ENCODE data around the gene MS4A10. TPM values are rescaled to one million over a fixed set of nuclear protein-coding genes. Genes with fewer than 3 reads are reported as not detected.
"Not testable (repeated sequence)": the region's sequence is repeated elsewhere in the genome, so short reads cannot be mapped to it uniquely, and the experiment has no call there.

Gene MS4A10
- total and polyA plus RNA-seq, 2 experiments from 2014 or later: 0.21 to 0.47 TPM

DNA sequence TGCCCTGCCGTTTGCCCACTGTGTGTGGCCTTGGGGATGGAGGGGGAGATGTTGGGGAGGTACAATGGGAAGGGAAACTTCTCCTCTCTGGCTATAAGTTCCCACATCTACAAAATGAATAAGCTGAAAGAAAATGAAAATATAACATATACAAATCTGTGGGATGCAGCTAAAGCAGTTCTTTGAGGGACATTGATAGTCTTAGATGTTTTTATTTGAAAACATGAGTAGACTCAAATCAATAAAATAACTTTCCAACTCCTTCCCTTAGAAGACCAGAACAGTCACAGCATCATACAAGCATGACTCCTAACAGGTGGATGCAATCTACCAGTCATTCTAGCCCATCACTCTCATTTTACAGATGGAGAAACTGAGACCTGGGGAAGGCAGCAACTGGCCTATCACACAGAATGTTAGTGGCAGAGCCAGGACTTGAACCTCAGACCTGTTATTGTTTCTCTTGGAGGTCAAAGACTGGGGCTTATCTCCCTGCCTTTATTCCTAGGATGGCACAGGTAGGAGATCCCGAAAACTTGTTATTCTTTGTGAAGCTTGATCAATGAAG is 31.5 kb downstream of the MS4A10 start:
- no peak for DNase-seq (ENCODE audit: low spot score)
- Histone ChIP-seq H3K79me2 (no peaks in the 10 kb centered on the region), H2AFZ (no peak overlapping the region), H3K27ac (no peak overlapping the region), H3K36me3 (replicated peaks; ENCODE audit: insufficient read depth, low read depth) (no peaks in the 10 kb centered on the region), H3K9me3 (ENCODE audit: low read depth) (peaks cover 2% of the 10 kb centered on the region), H3K4me2 (no peak overlapping the region), H4K20me1 (ENCODE audit: insufficient read depth, poor library complexity, severe bottlenecking) (no peaks in the 10 kb centered on the region), H3K4me3 (no peak overlapping the region), H3K9me2 (replicated peaks; ENCODE audit: insufficient read depth) (no peaks in the 10 kb centered on the region), H3K4me1 (ENCODE audit: insufficient read depth) (no peaks in the 10 kb centered on the region), H3K27me3 (no peaks in the 10 kb centered on the region)
- TF ChIP-seq, protein P1, sequence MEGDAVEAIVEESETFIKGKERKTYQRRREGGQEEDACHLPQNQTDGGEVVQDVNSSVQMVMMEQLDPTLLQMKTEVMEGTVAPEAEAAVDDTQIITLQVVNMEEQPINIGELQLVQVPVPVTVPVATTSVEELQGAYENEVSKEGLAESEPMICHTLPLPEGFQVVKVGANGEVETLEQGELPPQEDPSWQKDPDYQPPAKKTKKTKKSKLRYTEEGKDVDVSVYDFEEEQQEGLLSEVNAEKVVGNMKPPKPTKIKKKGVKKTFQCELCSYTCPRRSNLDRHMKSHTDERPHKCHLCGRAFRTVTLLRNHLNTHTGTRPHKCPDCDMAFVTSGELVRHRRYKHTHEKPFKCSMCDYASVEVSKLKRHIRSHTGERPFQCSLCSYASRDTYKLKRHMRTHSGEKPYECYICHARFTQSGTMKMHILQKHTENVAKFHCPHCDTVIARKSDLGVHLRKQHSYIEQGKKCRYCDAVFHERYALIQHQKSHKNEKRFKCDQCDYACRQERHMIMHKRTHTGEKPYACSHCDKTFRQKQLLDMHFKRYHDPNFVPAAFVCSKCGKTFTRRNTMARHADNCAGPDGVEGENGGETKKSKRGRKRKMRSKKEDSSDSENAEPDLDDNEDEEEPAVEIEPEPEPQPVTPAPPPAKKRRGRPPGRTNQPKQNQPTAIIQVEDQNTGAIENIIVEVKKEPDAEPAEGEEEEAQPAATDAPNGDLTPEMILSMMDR (IDR thresholded peaks at IDR 0.05; ENCODE audit: poor library complexity): no peak
- TF ChIP-seq EZH2 (IDR thresholded peaks at IDR 0.05; ENCODE audit: borderline replicate concordance) (no peak), EZH2phosphoT487 (IDR thresholded peaks at IDR 0.05; ENCODE audit: low read depth, severe bottlenecking, unreplicated experiment) (no peak)
- WGBS (ENCODE audit: low lambda C conversion rate, missing lambda C conversion rate): 89% methylated on average over 2 of the region's 2 CpGs

GRCh38 chr11:60818057-60818456 is 32.9 kb downstream of the MS4A10 start:
- H3K27me3 ChIP-seq: no peaks in the 10 kb centered on the region
- H3K9me3 ChIP-seq (ENCODE audit: low read depth): peaks cover 2% of the 10 kb centered on the region
- H3K4me1 ChIP-seq (ENCODE audit: insufficient read depth): no peaks in the 10 kb centered on the region
- H3K27ac ChIP-seq: no peak overlapping the region
- H2AFZ ChIP-seq: no peak overlapping the region
- WGBS (ENCODE audit: low lambda C conversion rate, missing lambda C conversion rate): 82% methylated on average over 4 of the region's 4 CpGs
- no peak for DNase-seq (ENCODE audit: low spot score)
- TF ChIP-seq, protein P1 (IDR thresholded peaks at IDR 0.05; ENCODE audit: poor library complexity): no peak
- TF ChIP-seq EZH2 (IDR thresholded peaks at IDR 0.05; ENCODE audit: borderline replicate concordance) (no peak), EZH2phosphoT487 (IDR thresholded peaks at IDR 0.05; ENCODE audit: low read depth, severe bottlenecking, unreplicated experiment) (no peak)
- no peaks in the 10 kb centered on the region for H4K20me1 ChIP-seq (ENCODE audit: insufficient read depth, poor library complexity, severe bottlenecking)
- H3K79me2 ChIP-seq: no peaks in the 10 kb centered on the region
- H3K9me2 ChIP-seq (replicated peaks; ENCODE audit: insufficient read depth): no peaks in the 10 kb centered on the region
- H3K36me3 ChIP-seq (replicated peaks; ENCODE audit: insufficient read depth, low read depth): no peaks in the 10 kb centered on the region
- H3K4me3 ChIP-seq: no peak overlapping the region
- H3K4me2 ChIP-seq: no peak overlapping the region

- Histone ChIP-seq H2AFZ (no peak overlapping the region), H3K27ac (no peak overlapping the region), H3K27me3 (no peaks in the 10 kb centered on the region), H4K20me1 (ENCODE audit: insufficient read depth, poor library complexity, severe bottlenecking) (no peaks in the 10 kb centered on the region), H3K9me3 (ENCODE audit: low read depth) (no peaks in the 10 kb centered on the region), H3K9me2 (replicated peaks; ENCODE audit: insufficient read depth) (no peaks in the 10 kb centered on the region), H3K36me3 (replicated peaks; ENCODE audit: insufficient read depth, low read depth) (no peaks in the 10 kb centered on the region), H3K4me1 (ENCODE audit: insufficient read depth) (no peaks in the 10 kb centered on the region), H3K4me3 (no peak overlapping the region), H3K4me2 (no peak overlapping the region), H3K79me2 (no peaks in the 10 kb centered on the region)
- TF ChIP-seq, protein P1 (IDR thresholded peaks at IDR 0.05; ENCODE audit: poor library complexity): no peak
- TF ChIP-seq EZH2phosphoT487 (IDR thresholded peaks at IDR 0.05; ENCODE audit: low read depth, severe bottlenecking, unreplicated experiment) (no peak), EZH2 (IDR thresholded peaks at IDR 0.05; ENCODE audit: borderline replicate concordance) (no peak)
- no peak for DNase-seq (ENCODE audit: low spot score)
- 70% methylated on average over 15 of the region's 15 CpGs for WGBS (ENCODE audit: low lambda C conversion rate, missing lambda C conversion rate)
These were observed 36.9 kb downstream of the MS4A10 start for GRCh38 chr11:60821827-60822599.

DNA sequence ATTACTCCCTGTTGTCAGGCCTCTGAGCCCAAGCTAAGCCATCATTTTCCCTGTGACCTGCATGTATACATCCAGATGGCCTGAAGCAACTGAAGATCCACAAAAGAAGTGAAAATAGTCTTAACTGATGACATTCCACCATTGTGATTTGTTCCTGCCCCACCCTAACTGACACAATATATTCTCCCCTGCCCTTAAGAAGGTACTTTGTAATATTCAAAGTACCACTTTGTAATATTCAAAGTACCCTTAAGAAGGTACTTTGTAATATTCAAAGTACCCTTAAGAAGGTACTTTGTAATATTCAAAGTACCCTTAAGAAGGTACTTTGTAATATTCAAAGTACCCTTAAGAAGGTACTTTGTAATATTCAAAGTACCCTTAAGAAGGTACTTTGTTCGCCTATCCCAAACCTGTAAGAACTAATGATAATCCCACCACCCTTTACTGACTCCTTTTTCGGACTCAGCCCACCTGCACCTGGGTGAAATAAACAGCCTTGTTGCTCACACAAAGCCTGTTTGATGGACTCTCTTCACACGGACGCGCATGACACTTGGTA is 38.7 kb downstream of the MS4A10 start:
- DNase-seq (ENCODE audit: low spot score); H3K9me2 ChIP-seq (replicated peaks; ENCODE audit: insufficient read depth); H2AFZ ChIP-seq; H3K9me3 ChIP-seq (ENCODE audit: low read depth); H3K79me2 ChIP-seq; H4K20me1 ChIP-seq (ENCODE audit: insufficient read depth, poor library complexity, severe bottlenecking); H3K27ac ChIP-seq; H3K27me3 ChIP-seq; H3K36me3 ChIP-seq (replicated peaks; ENCODE audit: insufficient read depth, low read depth); H3K4me2 ChIP-seq; H3K4me1 ChIP-seq (ENCODE audit: insufficient read depth); H3K4me3 ChIP-seq: not testable (repeated sequence)
- 88% methylated on average over 5 of the region's 5 CpGs for WGBS (ENCODE audit: low lambda C conversion rate, missing lambda C conversion rate)
